Mesenchymal stem cell (in vitro differentiated cells and primary cell): ENCODE results near the gene MYO15B.

ENCODE experiments used
- DNase-seq: peaks from one replicate; pipeline ENCODE4 v3.0.0-alpha.2; 2013
- H2AFZ ChIP-seq: one replicate; pipeline ENCODE4 v1.6.1; 2013; ENCODE audit warnings: low read depth, mild to moderate bottlenecking, control low read depth, inconsistent platforms, low read length, moderate library complexity
- H2AK5ac ChIP-seq: 2 replicates; pipeline ENCODE4 v1.6.1; 2013; ENCODE audit warnings: low read length, moderate library complexity, mild to moderate bottlenecking, inconsistent platforms; ENCODE audit not compliant: severe bottlenecking
- H2BK120ac ChIP-seq: one replicate; pipeline ENCODE4 v1.6.1; 2013; ENCODE audit warnings: low read depth, mild to moderate bottlenecking, inconsistent platforms, low read length, moderate library complexity
- H2BK12ac ChIP-seq, 2 experiments: one replicate each; pipeline ENCODE4 v1.6.1; 2013; ENCODE audit warnings: inconsistent platforms in 2 of 2, low read length in 2 of 2, mild to moderate bottlenecking in 2 of 2, moderate library complexity in 2 of 2, control low read depth in 1 of 2
- H2BK15ac ChIP-seq: one replicate; pipeline ENCODE4 v1.6.1; 2013; ENCODE audit warnings: mild to moderate bottlenecking, low read depth, inconsistent platforms; ENCODE audit not compliant: poor library complexity, severe bottlenecking
- H2BK5ac ChIP-seq: 2 replicates; pipeline ENCODE4 v1.6.1; 2013; ENCODE audit warnings: low read depth, mild to moderate bottlenecking, low read length, control low read depth, inconsistent platforms; ENCODE audit not compliant: poor library complexity, severe bottlenecking
- H3K14ac ChIP-seq, 2 experiments: one replicate each; pipeline ENCODE4 v1.6.1; 2013; ENCODE audit warnings: inconsistent platforms in 2 of 2, low read length in 2 of 2, control low read depth in 1 of 2, mild to moderate bottlenecking in 1 of 2, moderate library complexity in 1 of 2
- H3K18ac ChIP-seq, 2 experiments: one replicate each; pipeline ENCODE4 v1.6.1; 2013; ENCODE audit warnings: inconsistent platforms in 2 of 2, low read length in 2 of 2, control low read depth in 1 of 2, low read depth in 1 of 2, mild to moderate bottlenecking in 1 of 2
- H3K23ac ChIP-seq, 2 experiments: one replicate each; pipeline ENCODE4 v1.6.1; 2013; ENCODE audit warnings: inconsistent platforms in 2 of 2, low read length in 2 of 2, mild to moderate bottlenecking in 2 of 2, moderate library complexity in 2 of 2, control low read depth in 1 of 2
- H3K27ac ChIP-seq: 2 replicates; pipeline ENCODE4 v1.5.1; 2013; ENCODE audit warnings: mild to moderate bottlenecking, moderate library complexity, low read length, control low read depth, inconsistent platforms; ENCODE audit not compliant: poor library complexity, severe bottlenecking
- H3K27me3 ChIP-seq, 2 experiments: 2 replicates each; pipeline versions ENCODE4 v1.6.1 to v1.7.0; 2013; ENCODE audit warnings: low read length in 2 of 2, mild to moderate bottlenecking in 2 of 2, moderate library complexity in 2 of 2, control low read depth in 1 of 2, inconsistent platforms in 1 of 2; ENCODE audit not compliant: control insufficient read depth in 1 of 2, insufficient read depth in 1 of 2
- H3K36me3 ChIP-seq, 2 experiments: 2 replicates each; pipeline versions ENCODE4 v1.6.1 to v1.7.0; 2013; ENCODE audit warnings: low read length in 2 of 2, control low read depth in 1 of 2, inconsistent platforms in 1 of 2, low read depth in 1 of 2, mild to moderate bottlenecking in 1 of 2; ENCODE audit not compliant: insufficient read depth in 2 of 2, control insufficient read depth in 1 of 2
- H3K4ac ChIP-seq, 2 experiments: one replicate each; pipeline ENCODE4 v1.6.1; 2013; ENCODE audit warnings: inconsistent platforms in 2 of 2, low read length in 2 of 2, mild to moderate bottlenecking in 2 of 2, moderate library complexity in 2 of 2, control low read depth in 1 of 2, low read depth in 1 of 2
- H3K4me1 ChIP-seq: 2 replicates; pipeline ENCODE4 v1.6.1; 2013; ENCODE audit warnings: low read depth, low read length, control low read depth; ENCODE audit not compliant: control insufficient read depth, insufficient read depth
- H3K4me2 ChIP-seq: 2 replicates; pipeline ENCODE4 v1.6.1; 2013; ENCODE audit warnings: low read length, mild to moderate bottlenecking, inconsistent platforms; ENCODE audit not compliant: poor library complexity, severe bottlenecking
- H3K4me3 ChIP-seq, 2 experiments: 2 replicates each; pipeline versions ENCODE4 v1.5.1 to v1.7.0; 2013; ENCODE audit warnings: low read length in 2 of 2, mild to moderate bottlenecking in 2 of 2, control low read depth in 1 of 2, low read depth in 1 of 2; ENCODE audit not compliant: insufficient read depth in 1 of 2
- H3K79me1 ChIP-seq: replicated peaks from 2 replicates; pipeline ENCODE4 v1.6.1; 2013; ENCODE audit warnings: mild to moderate bottlenecking, control low read depth, low read length, inconsistent platforms; ENCODE audit not compliant: poor library complexity, severe bottlenecking
- H3K9ac ChIP-seq: 2 replicates; pipeline ENCODE4 v1.7.0; 2013; ENCODE audit warnings: mild to moderate bottlenecking, low read length, moderate library complexity
- H3K9me3 ChIP-seq: 2 replicates; pipeline ENCODE4 v1.7.0; 2013; ENCODE audit warnings: mild to moderate bottlenecking, low read length; ENCODE audit not compliant: control insufficient read depth
- H4K8ac ChIP-seq: one replicate; pipeline ENCODE4 v1.6.1; 2013; ENCODE audit warnings: inconsistent platforms, mild to moderate bottlenecking, low read length, moderate library complexity
- H4K91ac ChIP-seq: one replicate; pipeline ENCODE4 v1.6.1; 2013; ENCODE audit warnings: mild to moderate bottlenecking, low read length, inconsistent platforms
- WGBS: methylation state at CpG from one replicate; pipeline ENCODE4 v1.1.7; 2013; ENCODE audit warnings: mixed read lengths; 5-methylcytosine and 5-hydroxymethylcytosine counted together

MYO15B gene

DNA sequence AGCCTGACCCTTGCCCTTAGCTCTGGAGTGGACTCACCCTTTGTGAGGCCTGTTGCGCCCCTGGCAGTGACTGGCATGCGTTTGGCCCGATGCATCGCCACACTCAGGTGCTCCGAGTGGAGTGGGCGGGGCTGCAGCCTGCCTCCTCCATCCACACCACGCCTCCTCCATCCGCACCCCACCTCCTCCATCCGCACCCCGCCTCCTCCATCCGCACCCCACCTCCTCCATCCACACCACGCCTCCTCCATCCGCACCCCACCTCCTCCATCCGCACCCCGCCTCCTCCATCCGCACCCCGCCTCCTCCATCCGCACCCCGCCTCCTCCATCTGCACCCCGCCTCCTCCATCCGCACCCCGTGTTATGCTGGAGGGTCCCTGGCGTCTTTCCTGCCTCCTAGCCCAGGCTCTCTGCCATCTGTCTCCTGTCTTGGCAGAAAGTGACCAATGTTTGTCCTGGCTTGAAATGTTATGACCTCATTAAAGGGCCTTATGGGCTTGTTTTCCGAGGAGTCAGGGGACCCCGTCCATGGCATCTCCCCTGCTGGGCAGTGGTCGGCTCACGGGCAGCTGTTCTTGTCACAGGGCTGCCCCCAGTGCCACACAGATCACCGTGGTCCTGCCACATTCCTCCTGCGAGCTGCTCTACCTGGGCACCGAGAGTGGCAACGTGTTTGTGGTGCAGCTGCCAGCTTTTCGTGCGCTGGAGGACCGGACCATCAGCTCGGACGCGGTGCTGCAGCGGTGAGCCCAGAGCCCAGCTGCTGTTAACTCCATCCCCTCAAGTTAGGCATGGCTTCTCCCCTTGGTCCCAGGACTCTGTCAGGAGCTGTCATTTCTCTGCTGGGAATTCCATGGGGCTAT is 28.7 kb upstream of the MYO15B start:
- Histone ChIP-seq H4K8ac (no peak overlapping the region), H2AK5ac (peak overlapping the region; percentile 10), H3K36me3 (peaks cover 0 to 6% of the 10 kb centered on the region in 2 experiments), H4K91ac (no peak overlapping the region), H3K9me3 (no peaks in the 10 kb centered on the region), H3K14ac (no peak overlapping the region), H3K27ac (no peak overlapping the region), H3K4ac (no peak overlapping the region), H2BK15ac (no peak overlapping the region), H3K4me2 (no peak overlapping the region), H3K4me1 (peaks cover 33% of the 10 kb centered on the region), H3K4me3 (no peak overlapping the region), H3K23ac (no peak overlapping the region), H2BK5ac (no peak overlapping the region), H3K79me1 (no peaks in the 10 kb centered on the region), H3K9ac (no peak overlapping the region), H2BK120ac (no peak overlapping the region), H2BK12ac (no peak overlapping the region), H3K27me3 (peaks cover 0 to 10% of the 10 kb centered on the region in 2 experiments), H2AFZ (no peak overlapping the region), H3K18ac (no peak overlapping the region)
- WGBS, result 91% methylated on average over 34 of the region's 38 CpGs
- no peak for DNase-seq

DNA sequence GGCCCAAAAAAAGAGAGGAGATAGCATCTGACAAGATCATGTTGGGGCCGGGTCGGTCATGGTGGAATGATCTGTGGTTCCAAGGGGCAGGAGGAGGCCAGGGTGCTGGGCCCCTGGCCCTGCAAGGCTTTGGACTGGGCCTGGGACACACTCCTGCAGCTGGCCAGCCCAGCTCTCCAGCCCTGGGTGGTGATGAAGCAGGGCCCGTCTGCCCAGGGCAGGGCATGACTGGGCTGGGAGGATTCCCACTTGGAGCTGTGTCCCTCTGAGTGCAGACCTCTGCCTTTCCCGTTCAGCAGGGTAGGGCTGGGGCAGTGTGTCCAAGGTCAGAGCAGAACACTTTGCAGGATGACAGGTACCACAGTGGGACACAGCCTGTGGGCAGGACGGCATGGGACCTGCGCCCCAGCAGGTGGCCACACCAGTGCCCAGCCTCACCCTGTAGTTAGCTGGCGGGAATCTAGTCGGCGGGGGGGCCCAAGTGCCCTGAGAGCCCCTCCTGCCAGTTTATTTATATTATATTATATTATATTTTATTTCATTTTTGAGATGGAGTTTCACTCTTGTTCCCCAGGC is 27.6 kb upstream of the MYO15B start:
- Histone ChIP-seq H3K4me3 (no peak overlapping the region), H3K14ac (no peak overlapping the region), H2AFZ (no peak overlapping the region), H2BK120ac (no peak overlapping the region), H3K36me3 (peaks cover 0 to 9% of the 10 kb centered on the region in 2 experiments), H4K91ac (no peak overlapping the region), H3K18ac (no peak overlapping the region), H3K27ac (no peak overlapping the region), H2BK15ac (no peak overlapping the region), H3K9ac (no peak overlapping the region), H3K4ac (no peak overlapping the region), H4K8ac (no peak overlapping the region), H2BK12ac (no peak overlapping the region), H3K79me1 (no peaks in the 10 kb centered on the region), H3K4me1 (peaks cover 39% of the 10 kb centered on the region), H2BK5ac (no peak overlapping the region), H3K23ac (no peak overlapping the region), H3K27me3 (peaks cover 0 to 21% of the 10 kb centered on the region in 2 experiments), H3K4me2 (no peak overlapping the region), H3K9me3 (no peaks in the 10 kb centered on the region), H2AK5ac (no peak overlapping the region)
- no peak for DNase-seq
- 90% methylated on average over 6 of the region's 9 CpGs for WGBS

DNA sequence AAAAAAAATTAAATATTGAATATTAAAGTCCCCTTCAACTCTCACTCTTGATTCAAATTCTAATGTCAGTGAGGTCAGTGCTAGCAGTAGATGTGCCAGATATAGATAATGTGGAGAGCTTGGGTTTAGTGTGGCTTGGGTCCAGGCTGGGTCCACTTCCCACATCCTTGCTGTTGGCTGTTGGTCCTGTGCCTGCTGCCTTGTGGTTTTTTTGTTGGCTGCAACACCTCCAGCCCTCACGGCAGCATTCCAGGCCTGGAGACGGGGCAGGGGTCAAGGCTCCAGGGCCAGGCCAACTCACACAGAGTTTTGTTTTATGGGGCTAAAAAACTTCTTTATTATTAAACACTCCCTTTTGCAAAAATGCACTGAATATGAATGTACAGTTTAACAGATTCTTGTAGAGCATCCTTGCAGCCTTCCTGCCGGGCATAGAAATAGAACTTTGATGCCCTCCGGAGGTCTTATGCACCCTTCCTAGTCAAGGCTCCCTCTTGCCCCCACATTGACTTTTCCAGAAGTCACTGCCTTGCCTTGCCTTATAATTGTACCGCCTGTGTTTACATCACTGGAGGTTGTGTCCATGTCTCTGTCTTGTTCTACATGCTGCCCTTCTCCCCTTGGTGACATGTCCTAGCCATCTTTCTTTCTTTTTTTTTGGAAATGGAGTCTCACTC is 25.5 kb upstream of the MYO15B start:
- Histone ChIP-seq H2BK15ac (no peak overlapping the region), H3K18ac (no peak overlapping the region), H3K4ac (no peak overlapping the region), H3K23ac (no peak overlapping the region), H4K8ac (no peak overlapping the region), H3K79me1 (no peaks in the 10 kb centered on the region), H3K4me3 (no peak overlapping the region), H3K14ac (no peak overlapping the region), H3K4me1 (peaks cover 36% of the 10 kb centered on the region), H2AFZ (no peak overlapping the region), H2BK120ac (no peak overlapping the region), H3K4me2 (no peak overlapping the region), H2BK12ac (no peak overlapping the region), H3K36me3 (peaks cover 0 to 9% of the 10 kb centered on the region in 2 experiments), H3K27ac (no peak overlapping the region), H2BK5ac (no peak overlapping the region), H4K91ac (no peak overlapping the region), H3K9me3 (no peaks in the 10 kb centered on the region), H3K9ac (no peak overlapping the region), H2AK5ac (no peak overlapping the region), H3K27me3 (peaks cover 0 to 40% of the 10 kb centered on the region in 2 experiments)
- DNase-seq, result no peak
- 72% methylated on average over 4 of the region's 5 CpGs for WGBS
